ENCODE measurements around the gene NKAIN2.
"Not testable (repeated sequence)": the region's sequence is repeated elsewhere in the genome, so short reads cannot be mapped to it uniquely, and the experiment has no call there.

The NKAIN2 gene

GRCh38 chr6:124356276-124356810 lies 552.7 kb downstream of the NKAIN2 start:
- no peak for DNase-seq

DNA sequence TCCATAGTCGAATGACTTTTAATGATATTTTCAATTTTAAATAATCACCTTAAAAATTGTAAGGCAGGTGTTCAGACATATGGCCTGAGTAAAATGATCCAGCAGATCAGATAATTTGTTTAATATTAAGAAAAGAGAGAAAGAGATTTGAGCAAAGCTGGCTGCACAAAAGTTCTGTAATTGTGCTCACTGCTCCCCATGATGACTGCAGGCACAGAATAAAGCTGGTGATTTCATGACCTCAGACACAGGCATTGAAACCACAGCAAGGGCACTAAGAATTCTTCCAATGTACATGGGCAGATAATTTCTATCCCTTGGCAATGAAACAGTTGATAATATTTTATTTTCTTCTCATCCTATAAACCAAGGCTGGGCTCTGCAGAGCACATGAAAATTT lies 553.1 kb downstream of the NKAIN2 start:
- DNase-seq = no peak

DNA sequence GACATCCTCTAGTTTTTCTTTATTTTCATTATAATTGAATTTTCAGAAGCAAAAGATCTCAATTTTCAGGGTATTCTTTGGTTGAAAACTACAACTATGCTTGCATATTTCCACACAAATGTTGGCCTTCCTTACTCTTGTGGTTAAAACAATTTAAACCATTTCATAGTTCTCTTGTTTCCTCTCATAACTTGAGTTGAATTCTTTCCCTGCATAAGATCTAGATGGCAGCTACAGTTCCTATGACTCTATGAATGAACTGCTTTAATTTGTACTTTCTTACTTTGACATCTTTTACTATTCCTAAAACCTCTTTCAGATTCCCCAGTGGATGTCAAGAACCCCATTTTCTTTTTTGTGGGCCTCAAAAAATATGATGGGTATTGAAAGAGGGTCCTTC lies 564.5 kb downstream of the NKAIN2 start:
- DNase-seq = no peak

DNA sequence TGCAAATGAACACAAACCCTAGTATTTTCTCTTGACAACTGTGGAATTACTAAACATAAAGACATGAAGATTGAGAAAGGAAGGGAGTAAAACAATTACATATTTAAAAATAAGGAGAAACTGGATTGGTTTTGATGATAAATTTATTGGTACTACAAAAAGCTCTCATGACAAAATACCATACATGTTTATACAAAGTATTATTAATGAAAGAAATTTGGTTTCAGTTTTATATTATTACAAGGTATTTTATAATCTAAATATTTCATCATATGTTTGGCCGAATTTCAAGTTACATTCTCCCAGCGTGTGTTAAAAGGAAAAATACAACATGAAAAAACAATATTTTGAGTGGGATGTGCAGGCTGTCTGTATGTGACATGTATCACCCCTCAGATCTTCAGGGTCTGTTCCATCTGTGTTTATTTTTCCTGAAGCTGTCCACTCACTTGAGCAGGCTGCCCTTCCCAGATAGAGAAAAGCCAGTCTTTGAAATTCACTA lies 568.4 kb downstream of the NKAIN2 start:
- no peak for DNase-seq

- DNase-seq = no peak
These were observed 569.7 kb downstream of the NKAIN2 start for GRCh38 chr6:124373386-124373785.

- DNase-seq = no peak
These were observed 585.5 kb downstream of the NKAIN2 start for GRCh38 chr6:124389127-124389526.

GRCh38 chr6:124393536-124393935 lies 589.9 kb downstream of the NKAIN2 start:
- DNase-seq = no peak

DNA sequence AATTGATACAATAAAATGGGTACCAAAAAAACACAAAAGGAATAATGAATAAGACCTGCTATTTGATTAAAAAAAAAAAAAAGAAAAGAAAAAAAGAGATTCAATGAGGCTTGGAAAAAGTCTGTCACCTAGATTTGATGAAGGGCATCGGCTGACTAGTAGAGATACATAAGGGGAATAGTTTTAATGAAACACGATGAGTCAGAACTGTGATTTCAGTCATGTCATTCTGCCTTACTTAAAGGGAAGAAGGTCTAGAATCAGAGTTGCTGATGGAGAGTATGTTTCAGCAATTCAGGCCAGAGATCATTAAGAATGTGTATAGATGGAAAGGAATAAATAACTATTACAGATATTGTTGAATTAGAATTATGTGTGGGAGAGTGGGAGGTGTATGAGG lies 592.7 kb downstream of the NKAIN2 start:
- no peak for DNase-seq

DNA sequence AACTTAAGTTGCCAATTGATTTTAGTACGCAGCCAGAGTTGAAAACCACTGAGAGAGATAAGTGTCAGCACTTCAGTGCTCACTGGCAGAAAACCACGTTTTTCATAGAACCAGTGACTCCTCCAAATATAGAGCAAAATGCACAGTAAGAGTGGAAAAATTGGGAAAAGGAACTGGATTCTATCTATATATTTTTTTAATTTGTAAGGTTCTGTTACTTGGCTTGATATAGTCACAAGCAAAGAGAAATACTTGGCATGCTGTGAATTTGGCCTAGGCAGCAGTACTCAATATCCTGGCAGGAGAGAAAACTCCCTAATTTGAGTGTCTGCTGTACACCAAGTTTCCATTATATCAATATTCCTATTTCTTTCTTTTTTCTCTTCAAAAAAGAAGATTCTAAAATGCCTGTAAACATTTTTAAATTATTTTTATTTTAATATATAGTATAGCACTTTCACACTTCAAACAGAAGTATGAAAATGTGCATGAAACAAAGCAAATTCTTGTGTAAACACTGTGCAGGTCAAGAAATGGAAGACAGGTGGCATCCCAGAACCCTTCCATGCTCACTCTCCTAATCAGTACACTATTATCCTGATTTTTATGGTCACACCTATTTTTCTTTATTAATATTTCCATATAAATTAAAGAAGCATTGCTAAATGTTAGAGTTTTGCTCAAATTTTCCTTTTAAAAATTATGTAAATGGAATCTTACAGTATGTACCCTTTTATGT lies 596.8 kb downstream of the NKAIN2 start:
- no peak for DNase-seq

DNA sequence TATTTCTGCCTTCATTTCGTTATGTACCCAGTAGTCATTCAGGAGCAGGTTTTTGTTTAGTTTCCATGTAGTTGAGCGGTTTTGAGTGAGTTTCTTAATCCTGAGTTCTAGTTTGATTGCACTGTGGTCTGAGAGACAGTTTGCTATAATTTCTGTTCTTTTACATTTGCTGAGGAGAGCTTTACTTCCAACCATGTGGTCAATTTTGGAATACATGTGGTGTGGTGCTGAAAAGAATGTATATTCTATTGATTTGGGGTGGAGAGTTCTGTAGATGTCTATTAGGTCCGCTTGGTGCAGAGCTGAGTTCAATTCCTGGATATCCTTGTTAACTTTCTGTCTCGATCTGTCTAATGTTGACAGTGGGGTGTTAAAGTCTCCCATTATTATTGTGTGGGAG lies 606.8 kb downstream of the NKAIN2 start:
- not testable (repeated sequence) for DNase-seq

DNA sequence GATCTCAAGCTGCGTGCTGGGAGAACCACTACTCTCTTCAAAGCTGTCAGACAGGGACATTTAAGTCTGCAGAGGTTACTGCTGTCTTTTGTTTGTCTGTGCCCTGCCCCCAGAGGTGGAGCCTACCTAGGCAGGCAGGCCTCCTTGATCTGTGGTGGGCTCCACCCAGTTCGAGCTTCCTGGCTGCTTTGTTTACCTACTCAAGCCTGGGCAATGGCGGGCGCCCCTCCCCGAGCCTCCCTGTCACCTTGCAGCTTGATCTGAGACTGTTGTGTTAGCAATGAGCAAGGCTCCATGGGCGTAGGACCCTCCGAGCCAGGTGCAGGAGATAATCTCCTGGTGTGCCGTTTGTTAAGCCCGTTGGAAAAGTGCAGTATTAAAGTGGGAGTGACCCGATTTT lies 609.0 kb downstream of the NKAIN2 start:
- DNase-seq = not testable (repeated sequence)

DNA sequence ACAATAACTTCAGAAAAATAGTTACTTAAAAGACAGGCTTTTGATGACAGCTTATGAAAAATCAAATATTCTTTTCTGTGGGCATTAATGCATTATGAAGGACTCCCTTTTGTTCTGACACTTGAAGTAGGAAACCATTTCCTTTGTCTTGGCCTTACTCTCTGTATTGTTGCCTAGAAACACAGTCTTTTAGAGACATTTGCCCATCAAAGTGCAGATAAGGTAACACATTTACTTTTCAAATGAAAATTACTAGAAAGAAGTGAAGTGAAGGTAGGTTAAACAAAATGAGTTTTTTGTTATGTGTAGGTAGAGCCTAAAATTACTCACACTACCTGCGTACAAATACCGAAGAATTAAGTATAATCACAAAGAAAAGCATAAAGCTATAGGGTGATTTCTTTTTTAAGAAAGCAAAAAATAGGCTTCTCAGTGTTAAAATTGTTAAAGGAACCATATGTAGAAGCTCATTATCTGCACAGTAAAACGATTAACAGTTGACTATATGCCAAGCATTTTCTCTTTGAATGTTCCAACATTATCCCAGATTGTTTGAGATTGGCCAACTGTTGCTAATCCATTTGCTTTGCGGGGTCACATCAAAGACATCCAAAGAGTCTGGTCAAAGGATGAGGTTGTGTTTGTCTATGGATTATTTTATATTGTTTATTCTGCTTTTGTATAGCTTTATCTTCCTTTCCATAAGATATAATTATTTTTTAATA lies 616.6 kb downstream of the NKAIN2 start:
- DNase-seq = no peak

GRCh38 chr6:124423621-124424020 lies 620.0 kb downstream of the NKAIN2 start:
- DNase-seq = no peak

GRCh38 chr6:124430740-124431318 lies 627.2 kb downstream of the NKAIN2 start:
- DNase-seq = no peak

GRCh38 chr6:124432620-124433019 lies 629.0 kb downstream of the NKAIN2 start:
- DNase-seq = no peak

GRCh38 chr6:124433387-124434160 lies 629.9 kb downstream of the NKAIN2 start:
- DNase-seq = no peak

- no peak for DNase-seq
These were observed 630.8 kb downstream of the NKAIN2 start for GRCh38 chr6:124434421-124434820.

- DNase-seq = no peak
These were observed 633.1 kb downstream of the NKAIN2 start for GRCh38 chr6:124436803-124437202.

DNA sequence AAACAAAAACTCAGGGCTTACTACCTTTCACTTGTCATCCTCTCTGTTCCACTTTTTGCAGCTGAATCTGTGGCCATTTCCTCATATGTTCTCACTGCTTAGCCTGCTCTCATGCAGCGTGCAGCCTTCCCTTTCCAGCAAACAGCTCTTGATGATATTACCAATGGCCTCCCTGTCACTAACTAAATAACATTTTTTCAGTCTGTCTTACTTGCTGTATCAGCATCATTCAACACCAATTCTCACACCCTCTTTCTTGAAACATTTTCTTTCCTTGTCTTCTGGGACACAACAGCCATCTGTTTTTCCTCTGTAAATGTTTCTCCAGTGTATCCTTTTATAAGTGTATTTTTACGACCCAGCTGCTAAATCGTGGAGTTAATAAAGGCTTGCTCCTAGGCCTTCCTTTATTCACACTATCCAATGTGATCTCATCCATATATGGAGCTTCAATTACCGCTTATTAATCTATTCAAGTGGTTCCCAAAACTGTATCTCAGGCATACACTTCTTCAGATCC lies 634.9 kb downstream of the NKAIN2 start:
- DNase-seq = no peak

- DNase-seq = no peak
These were observed 637.8 kb downstream of the NKAIN2 start for GRCh38 chr6:124441450-124441849.

DNA sequence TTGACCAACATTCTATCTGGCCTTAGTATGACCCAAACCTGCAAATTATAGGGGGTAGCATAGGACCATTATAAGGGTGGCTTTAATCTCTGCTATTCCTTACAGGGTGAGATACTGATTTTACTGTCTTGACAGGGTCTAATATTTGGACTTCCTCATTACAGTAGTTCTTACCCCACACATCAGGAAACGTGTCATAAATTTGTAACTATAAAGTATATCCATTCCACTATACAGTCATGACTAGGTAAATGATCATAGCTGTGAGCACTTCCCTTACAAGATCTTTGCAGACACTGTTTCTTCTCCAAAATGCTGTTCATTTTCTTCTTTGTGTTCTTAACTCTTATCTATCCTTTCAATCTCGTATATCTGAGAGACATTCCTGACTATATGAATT lies 639.9 kb downstream of the NKAIN2 start:
- DNase-seq = no peak

GRCh38 chr6:124445581-124445980 lies 641.9 kb downstream of the NKAIN2 start:
- DNase-seq = no peak

DNA sequence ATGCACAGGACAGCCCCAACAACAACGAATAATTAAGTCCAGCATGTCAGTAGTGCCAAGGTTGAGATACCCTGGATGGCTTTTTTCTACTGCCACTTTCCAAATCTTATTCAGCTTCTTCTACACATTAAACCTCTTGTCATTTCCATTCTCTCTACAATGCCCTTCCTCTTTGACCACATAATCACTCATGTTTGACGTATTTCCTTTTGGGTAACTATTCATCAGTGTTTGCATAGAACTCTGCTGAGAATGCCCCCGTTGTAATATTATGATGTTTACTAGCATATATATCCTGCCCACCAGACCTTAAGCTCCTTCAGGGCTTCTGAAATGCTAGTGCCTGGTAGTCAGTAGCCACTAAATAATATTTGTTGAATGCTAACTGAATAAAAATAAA lies 643.3 kb downstream of the NKAIN2 start:
- no peak for DNase-seq

All from GOT3 (cell line).